ENCODE data around the gene WWP2. TPM values are rescaled to one million over a fixed set of nuclear protein-coding genes. Genes with fewer than 3 reads are reported as not detected.
A peak's percentile ranks its signal among the peaks of the same experiment; 100 is the strongest.

WWP2 gene
- total and polyA plus RNA-seq, 7 donors: 11.4 to 59.0 (median 23.9) TPM

DNA sequence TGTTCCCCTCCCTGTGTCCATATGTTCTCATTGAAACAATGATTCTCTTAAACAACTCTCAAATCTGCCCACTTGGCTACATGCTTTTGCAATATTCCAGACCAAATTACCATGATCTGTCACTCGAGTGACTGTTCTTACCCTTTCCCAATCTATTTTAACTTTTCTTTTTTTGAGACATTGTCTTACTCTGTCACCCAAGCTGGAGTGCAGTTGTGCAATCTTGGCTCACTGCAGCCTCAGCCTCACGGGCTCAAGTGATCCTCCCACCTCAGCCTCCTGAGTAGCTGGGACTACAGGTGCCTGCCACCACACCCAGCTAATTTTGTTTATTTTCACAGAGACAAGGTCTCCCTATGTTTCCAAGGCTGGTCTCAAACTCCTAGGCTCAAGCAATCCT is 130.2 kb downstream of the WWP2 start:
- Histone ChIP-seq H3K36me3 (peaks cover 0 to 11% (median 2%) of the 10 kb centered on the region in 4 donors), H3K27me3 (no peaks in the 10 kb centered on the region), H3K27ac (no peak overlapping the region), H3K9me3 (no peaks in the 10 kb centered on the region), H3K4me3 (no peak overlapping the region), H3K4me1 (peaks cover 0 to 21% (median 19%) of the 10 kb centered on the region in 4 donors)
- TF ChIP-seq POLR2AphosphoS5 (IDR thresholded peaks at IDR 0.05) (no peak), POLR2A (IDR thresholded peaks at IDR 0.05) (no peak), EP300 (IDR thresholded peaks at IDR 0.05) (no peak)
- TF ChIP-seq, protein P1, sequence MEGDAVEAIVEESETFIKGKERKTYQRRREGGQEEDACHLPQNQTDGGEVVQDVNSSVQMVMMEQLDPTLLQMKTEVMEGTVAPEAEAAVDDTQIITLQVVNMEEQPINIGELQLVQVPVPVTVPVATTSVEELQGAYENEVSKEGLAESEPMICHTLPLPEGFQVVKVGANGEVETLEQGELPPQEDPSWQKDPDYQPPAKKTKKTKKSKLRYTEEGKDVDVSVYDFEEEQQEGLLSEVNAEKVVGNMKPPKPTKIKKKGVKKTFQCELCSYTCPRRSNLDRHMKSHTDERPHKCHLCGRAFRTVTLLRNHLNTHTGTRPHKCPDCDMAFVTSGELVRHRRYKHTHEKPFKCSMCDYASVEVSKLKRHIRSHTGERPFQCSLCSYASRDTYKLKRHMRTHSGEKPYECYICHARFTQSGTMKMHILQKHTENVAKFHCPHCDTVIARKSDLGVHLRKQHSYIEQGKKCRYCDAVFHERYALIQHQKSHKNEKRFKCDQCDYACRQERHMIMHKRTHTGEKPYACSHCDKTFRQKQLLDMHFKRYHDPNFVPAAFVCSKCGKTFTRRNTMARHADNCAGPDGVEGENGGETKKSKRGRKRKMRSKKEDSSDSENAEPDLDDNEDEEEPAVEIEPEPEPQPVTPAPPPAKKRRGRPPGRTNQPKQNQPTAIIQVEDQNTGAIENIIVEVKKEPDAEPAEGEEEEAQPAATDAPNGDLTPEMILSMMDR (IDR thresholded peaks at IDR 0.05): no peak
- no peak for DNase-seq
- WGBS, 2 donors: 91 to 92% methylated on average over 2 of the region's 2 CpGs
- intact Hi-C loops (cut with DNase I): no loop called here

DNA sequence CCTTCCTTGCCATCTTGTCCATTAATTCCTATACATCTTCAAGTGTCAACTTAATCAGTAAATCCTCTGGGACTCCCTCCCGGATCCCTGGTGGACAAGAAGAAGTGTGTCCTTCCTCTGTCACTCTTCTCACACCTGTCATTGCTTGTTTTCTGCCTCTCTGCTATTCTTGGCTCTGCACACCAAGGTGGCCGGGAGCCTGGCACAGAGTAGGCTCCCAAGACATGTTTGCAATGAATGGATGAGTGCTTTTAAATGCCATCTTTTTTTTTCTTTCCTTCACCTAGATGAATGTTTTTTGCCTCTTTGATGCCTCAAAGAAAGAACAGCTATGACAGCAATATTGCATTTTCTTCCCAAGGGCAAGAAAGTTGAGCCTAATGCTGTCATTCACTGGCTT is 131.0 kb downstream of the WWP2 start:
- DNase-seq: no peak
- Histone ChIP-seq H3K27ac (no peak overlapping the region), H3K4me1 (peaks cover 0 to 21% (median 19%) of the 10 kb centered on the region in 4 donors), H3K36me3 (peaks cover 0 to 11% (median 2%) of the 10 kb centered on the region in 4 donors), H3K27me3 (no peaks in the 10 kb centered on the region), H3K9me3 (no peaks in the 10 kb centered on the region), H3K4me3 (no peak overlapping the region)
- WGBS, 2 donors: 95% methylated on average over 2 of the region's 2 CpGs
- TF ChIP-seq POLR2AphosphoS5 (IDR thresholded peaks at IDR 0.05) (no peak), EP300 (IDR thresholded peaks at IDR 0.05) (no peak), POLR2A (IDR thresholded peaks at IDR 0.05) (no peak)
- TF ChIP-seq, protein P1 (IDR thresholded peaks at IDR 0.05): no peak
- intact Hi-C loops (cut with DNase I): no loop called here

DNA sequence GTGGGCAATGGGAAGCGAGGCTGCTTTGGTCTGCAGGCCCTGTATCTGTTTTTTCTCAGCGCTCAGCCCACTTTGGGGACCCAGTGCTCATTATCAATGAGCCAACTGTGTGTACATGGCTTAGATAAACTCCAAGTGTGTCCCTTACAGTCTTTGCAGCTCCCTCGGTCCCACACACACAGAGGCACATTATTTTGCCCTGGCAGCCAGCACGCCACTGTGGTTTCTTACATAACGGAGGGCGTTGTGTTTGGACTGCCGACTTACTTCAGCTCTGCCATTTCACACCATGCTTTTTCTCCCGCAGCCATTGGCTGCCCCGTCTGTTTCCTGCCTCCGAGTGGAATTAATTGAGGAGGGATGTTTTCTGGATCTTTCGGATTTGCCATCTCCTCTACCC is 132.5 kb downstream of the WWP2 start:
- Histone ChIP-seq H3K27ac (no peak overlapping the region), H3K4me3 (no peak overlapping the region), H3K9me3 (no peaks in the 10 kb centered on the region), H3K27me3 (no peaks in the 10 kb centered on the region), H3K4me1 (peaks cover 0 to 21% (median 19%) of the 10 kb centered on the region in 4 donors), H3K36me3 (peaks cover 0 to under 1% (median 0%) of the 10 kb centered on the region in 4 donors)
- intact Hi-C loops (cut with DNase I): no loop called here
- TF ChIP-seq, protein P1 (IDR thresholded peaks at IDR 0.05): no peak
- TF ChIP-seq EP300 (IDR thresholded peaks at IDR 0.05) (no peak), POLR2AphosphoS5 (IDR thresholded peaks at IDR 0.05) (no peak), POLR2A (IDR thresholded peaks at IDR 0.05) (no peak)
- whole genome bisulfite sequencing, 2 donors: 85 to 93% methylated on average over 11 of the region's 11 CpGs
- no peak for DNase-seq

DNA sequence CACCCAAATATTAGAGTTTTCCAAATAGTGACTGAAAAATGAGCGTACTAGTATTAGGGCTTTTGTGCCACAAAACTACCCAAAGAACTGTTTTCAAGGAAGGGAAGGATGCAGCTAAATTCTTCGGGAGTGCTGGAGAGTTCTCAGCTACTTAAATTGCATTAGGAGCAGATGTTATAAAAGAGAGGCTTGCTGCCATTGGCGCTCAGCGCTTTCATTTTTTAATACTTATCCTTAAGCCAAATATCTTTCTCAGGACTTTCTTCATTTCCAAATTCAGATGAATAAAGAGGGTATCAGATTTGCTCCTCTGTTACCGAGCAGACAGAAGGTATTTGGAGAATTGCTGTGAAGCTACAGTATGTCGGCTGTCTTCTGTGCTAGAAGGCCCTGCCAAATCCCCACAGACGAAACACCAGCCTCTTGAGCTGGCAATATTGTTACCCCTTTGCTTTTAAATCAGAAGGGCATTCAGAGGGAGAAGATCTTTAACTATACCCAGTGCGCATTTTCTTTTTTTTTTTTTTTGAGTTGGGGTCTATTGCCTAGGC is 141.8 kb downstream of the WWP2 start:
- Histone ChIP-seq H3K27me3 (no peaks in the 10 kb centered on the region), H3K36me3 (peaks cover 0 to 5% (median 2%) of the 10 kb centered on the region in 4 donors), H3K4me1 (peaks cover 0 to 15% (median 7%) of the 10 kb centered on the region in 4 donors), H3K27ac (peak overlapping the region in 1 of 4 donors; percentile 32), H3K9me3 (no peaks in the 10 kb centered on the region), H3K4me3 (no peak overlapping the region)
- WGBS, 2 donors: 93 to 97% methylated on average over 8 of the region's 8 CpGs
- intact Hi-C loops (cut with DNase I): no loop called here
- DNase-seq: no peak
- TF ChIP-seq EP300 (IDR thresholded peaks at IDR 0.05) (no peak), POLR2AphosphoS5 (IDR thresholded peaks at IDR 0.05) (no peak), POLR2A (IDR thresholded peaks at IDR 0.05) (no peak)
- TF ChIP-seq, protein P1 (IDR thresholded peaks at IDR 0.05): no peak

All from sigmoid colon (tissue), 7 donors.